ENCODE results near the gene WDPCP. TPM values are rescaled to one million over a fixed set of nuclear protein-coding genes. Genes with fewer than 3 reads are reported as not detected.
"Not testable (repeated sequence)": the region's sequence is repeated elsewhere in the genome, so short reads cannot be mapped to it uniquely, and the experiment has no call there.

Gene WDPCP
- 14.5 TPM for total RNA-seq

GRCh38 chr2:63588385-63589147 is at the start of gene WDPCP, which contains the start of gene MDH1:
Gene WDPCP (minus strand): TSS chr2:63588477. CDS start chr2:63588271, 206 bp downstream.
Gene MDH1 (plus strand): TSS chr2:63588963. CDS start chr2:63589044, 81 bp downstream.
- H3K27me3 ChIP-seq (ENCODE audit: insufficient read depth, low read length), result no peaks in the 10 kb centered on the region
- no peaks in the 10 kb centered on the region for H3K9me3 ChIP-seq (ENCODE audit: low read depth, low read length)
- peaks cover 32% of the 10 kb centered on the region for H3K4me1 ChIP-seq (ENCODE audit: insufficient read depth, low read length)
- peak within 1 kb of the TSS; percentile 63 for H3K4me3 ChIP-seq (ENCODE audit: low read length)

- no peak overlapping the region for H3K4me3 ChIP-seq (ENCODE audit: low read length)
- H3K27me3 ChIP-seq (ENCODE audit: insufficient read depth, low read length), result peaks cover 2% of the 10 kb centered on the region
- peaks cover 41% of the 10 kb centered on the region for H3K9me3 ChIP-seq (ENCODE audit: low read depth, low read length)
- no peaks in the 10 kb centered on the region for H3K4me1 ChIP-seq (ENCODE audit: insufficient read depth, low read length)
These were observed 44.1 kb upstream of the WDPCP start for GRCh38 chr2:63632382-63632781.

GRCh38 chr2:63631501-63631900 is 43.2 kb upstream of the WDPCP start:
- Histone ChIP-seq H3K9me3 (ENCODE audit: low read depth, low read length) (peaks cover 41% of the 10 kb centered on the region), H3K4me1 (ENCODE audit: insufficient read depth, low read length) (no peaks in the 10 kb centered on the region), H3K27me3 (ENCODE audit: insufficient read depth, low read length) (peaks cover 2% of the 10 kb centered on the region), H3K4me3 (ENCODE audit: low read length) (no peak overlapping the region)

- peaks cover 16% of the 10 kb centered on the region for H3K9me3 ChIP-seq (ENCODE audit: low read depth, low read length)
- no peaks in the 10 kb centered on the region for H3K4me1 ChIP-seq (ENCODE audit: insufficient read depth, low read length)
- peaks cover under 1% of the 10 kb centered on the region for H3K27me3 ChIP-seq (ENCODE audit: insufficient read depth, low read length)
- H3K4me3 ChIP-seq (ENCODE audit: low read length), result no peak overlapping the region
These were observed 40.2 kb upstream of the WDPCP start for GRCh38 chr2:63628403-63628942.

- no peaks in the 10 kb centered on the region for H3K27me3 ChIP-seq (ENCODE audit: insufficient read depth, low read length)
- H3K4me1 ChIP-seq (ENCODE audit: insufficient read depth, low read length), result no peaks in the 10 kb centered on the region
- H3K4me3 ChIP-seq (ENCODE audit: low read length), result no peak overlapping the region
- peaks cover 12% of the 10 kb centered on the region for H3K9me3 ChIP-seq (ENCODE audit: low read depth, low read length)
These were observed 39.6 kb upstream of the WDPCP start for GRCh38 chr2:63627866-63628265.

- H3K4me1 ChIP-seq (ENCODE audit: insufficient read depth, low read length); H3K4me3 ChIP-seq (ENCODE audit: low read length); H3K27me3 ChIP-seq (ENCODE audit: insufficient read depth, low read length); H3K9me3 ChIP-seq (ENCODE audit: low read depth, low read length): not testable (repeated sequence)
These were observed 35.5 kb upstream of the WDPCP start for GRCh38 chr2:63623763-63624162.

- no peaks in the 10 kb centered on the region for H3K27me3 ChIP-seq (ENCODE audit: insufficient read depth, low read length)
- no peaks in the 10 kb centered on the region for H3K9me3 ChIP-seq (ENCODE audit: low read depth, low read length)
- H3K4me3 ChIP-seq (ENCODE audit: low read length), result no peak overlapping the region
- no peaks in the 10 kb centered on the region for H3K4me1 ChIP-seq (ENCODE audit: insufficient read depth, low read length)
These were observed 34.5 kb upstream of the WDPCP start for GRCh38 chr2:63622751-63623150.

- no peak overlapping the region for H3K4me3 ChIP-seq (ENCODE audit: low read length)
- no peaks in the 10 kb centered on the region for H3K27me3 ChIP-seq (ENCODE audit: insufficient read depth, low read length)
- no peaks in the 10 kb centered on the region for H3K9me3 ChIP-seq (ENCODE audit: low read depth, low read length)
- H3K4me1 ChIP-seq (ENCODE audit: insufficient read depth, low read length), result no peaks in the 10 kb centered on the region
These were observed 31.1 kb upstream of the WDPCP start for GRCh38 chr2:63619328-63619727.

GRCh38 chr2:63617366-63617765 is 29.1 kb upstream of the WDPCP start:
- H3K4me3 ChIP-seq (ENCODE audit: low read length), result no peak overlapping the region
- H3K4me1 ChIP-seq (ENCODE audit: insufficient read depth, low read length), result no peaks in the 10 kb centered on the region

GRCh38 chr2:63614983-63615945 is 27.0 kb upstream of the WDPCP start:
- Histone ChIP-seq H3K4me3 (ENCODE audit: low read length) (no peak overlapping the region), H3K27me3 (ENCODE audit: insufficient read depth, low read length) (no peaks in the 10 kb centered on the region), H3K9me3 (ENCODE audit: low read depth, low read length) (no peaks in the 10 kb centered on the region), H3K4me1 (ENCODE audit: insufficient read depth, low read length) (no peaks in the 10 kb centered on the region)

More at GRCh38 chr2:63617366-63617765, 29.1 kb upstream of the WDPCP start:
- no peaks in the 10 kb centered on the region for H3K27me3 ChIP-seq (ENCODE audit: insufficient read depth, low read length)
- H3K9me3 ChIP-seq (ENCODE audit: low read depth, low read length), result no peaks in the 10 kb centered on the region

GRCh38 chr2:63614448-63614968 is 26.2 kb upstream of the WDPCP start:
- Histone ChIP-seq H3K4me3 (ENCODE audit: low read length) (no peak overlapping the region), H3K27me3 (ENCODE audit: insufficient read depth, low read length) (no peaks in the 10 kb centered on the region), H3K4me1 (ENCODE audit: insufficient read depth, low read length) (no peaks in the 10 kb centered on the region), H3K9me3 (ENCODE audit: low read depth, low read length) (no peaks in the 10 kb centered on the region)

- H3K4me3 ChIP-seq (ENCODE audit: low read length), result no peak overlapping the region
- no peaks in the 10 kb centered on the region for H3K4me1 ChIP-seq (ENCODE audit: insufficient read depth, low read length)
- no peaks in the 10 kb centered on the region for H3K27me3 ChIP-seq (ENCODE audit: insufficient read depth, low read length)
- no peaks in the 10 kb centered on the region for H3K9me3 ChIP-seq (ENCODE audit: low read depth, low read length)
These were observed 25.2 kb upstream of the WDPCP start for GRCh38 chr2:63613391-63613901.

GRCh38 chr2:63610525-63610924 is 22.2 kb upstream of the WDPCP start:
- no peaks in the 10 kb centered on the region for H3K27me3 ChIP-seq (ENCODE audit: insufficient read depth, low read length)
- no peaks in the 10 kb centered on the region for H3K4me1 ChIP-seq (ENCODE audit: insufficient read depth, low read length)
- H3K4me3 ChIP-seq (ENCODE audit: low read length), result no peak overlapping the region
- H3K9me3 ChIP-seq (ENCODE audit: low read depth, low read length), result no peaks in the 10 kb centered on the region

GRCh38 chr2:63608865-63609264 is 20.6 kb upstream of the WDPCP start:
- H3K9me3 ChIP-seq (ENCODE audit: low read depth, low read length); H3K4me3 ChIP-seq (ENCODE audit: low read length): not testable (repeated sequence)

GRCh38 chr2:63604666-63605065 is 16.4 kb upstream of the WDPCP start:
- Histone ChIP-seq H3K4me3 (ENCODE audit: low read length) (no peak overlapping the region), H3K27me3 (ENCODE audit: insufficient read depth, low read length) (no peaks in the 10 kb centered on the region), H3K4me1 (ENCODE audit: insufficient read depth, low read length) (no peaks in the 10 kb centered on the region), H3K9me3 (ENCODE audit: low read depth, low read length) (no peaks in the 10 kb centered on the region)

More at GRCh38 chr2:63608865-63609264, 20.6 kb upstream of the WDPCP start:
- H3K27me3 ChIP-seq (ENCODE audit: insufficient read depth, low read length); H3K4me1 ChIP-seq (ENCODE audit: insufficient read depth, low read length): not testable (repeated sequence)

All from mononuclear cell (primary cell).